Tongue (tissue), 2 donors: ENCODE results near the gene HTRA2. TPM values are rescaled to one million over a fixed set of nuclear protein-coding genes. Genes with fewer than 3 reads are reported as not detected.
"Not testable (repeated sequence)": the region's sequence is repeated elsewhere in the genome, so short reads cannot be mapped to it uniquely, and the experiment has no call there.

Source experiments
- DNase-seq: peaks from one replicate; pipeline ENCODE4 v3.0.0-alpha.2; 2015
- total RNA-seq: library from RNA; depleted of rRNA; stranded (reverse); fragments of >200 nt; gene quantifications from one replicate; pipeline ENCODE4 v1.2.3, GENCODE V29; 2014

HTRA2 gene
- total RNA-seq: 30.2 TPM

- DNase-seq: peak; percentile 99
These were observed at the start of gene HTRA2, which contains the start of gene AUP1 for GRCh38 chr2:74529357-74530238. Gene HTRA2 (plus strand): TSS chr2:74529933. CDS start chr2:74530007, 74 bp downstream. Gene AUP1 (minus strand): TSS chr2:74529706. CDS start chr2:74529629, 77 bp downstream.

GRCh38 chr2:74481431-74481830 lies 48.3 kb upstream of the HTRA2 start:
- no peak for DNase-seq

- no peak for DNase-seq
These were observed 47.6 kb upstream of the HTRA2 start for GRCh38 chr2:74481961-74482800.

- peak; percentile 98 for DNase-seq
These were observed 46.7 kb upstream of the HTRA2 start, which contains the start of the genes CCDC142 and TTC31 for GRCh38 chr2:74482801-74483674. Gene CCDC142 (minus strand): TSS chr2:74482998. CDS start chr2:74482837, 161 bp downstream. Gene TTC31 (plus strand): TSS chr2:74483081. CDS start chr2:74483096, 15 bp downstream.

- not testable (repeated sequence) for DNase-seq
These were observed 46.0 kb upstream of the HTRA2 start for GRCh38 chr2:74483675-74484164.

GRCh38 chr2:74486141-74486540 lies 43.6 kb upstream of the HTRA2 start:
- DNase-seq: no peak

GRCh38 chr2:74488643-74489481 lies 40.9 kb upstream of the HTRA2 start:
- DNase-seq: no peak

- no peak for DNase-seq
These were observed 39.8 kb upstream of the HTRA2 start for GRCh38 chr2:74489906-74490305.

GRCh38 chr2:74491648-74492544 lies 37.8 kb upstream of the HTRA2 start:
- no peak for DNase-seq

GRCh38 chr2:74493546-74493945 lies 36.2 kb upstream of the HTRA2 start:
- DNase-seq: no peak

GRCh38 chr2:74495440-74495839 lies 34.3 kb upstream of the HTRA2 start:
- no peak for DNase-seq

- DNase-seq: no peak
These were observed 32.5 kb upstream of the HTRA2 start for GRCh38 chr2:74496997-74497776.

- DNase-seq: no peak
These were observed 31.8 kb upstream of the HTRA2 start for GRCh38 chr2:74497777-74498499.

- no peak for DNase-seq
These were observed 31.1 kb upstream of the HTRA2 start for GRCh38 chr2:74498500-74499266.

GRCh38 chr2:74499267-74499939 lies 30.3 kb upstream of the HTRA2 start, which contains the start of gene LBX2:
Gene LBX2 (minus strand): TSS chr2:74499603. CDS start chr2:74499537, 66 bp downstream.
- no peak for DNase-seq

- DNase-seq: no peak
These were observed 29.7 kb upstream of the HTRA2 start for GRCh38 chr2:74499940-74500577.
